HG03159 (cell line): ENCODE data around the gene MYOCOS.
"Not testable (repeated sequence)": the region's sequence is repeated elsewhere in the genome, so short reads cannot be mapped to it uniquely, and the experiment has no call there.

ENCODE experiments used
- ATAC-seq: cut with Tn5 transposase; IDR thresholded peaks from one replicate; pipeline ENCODE4 v1.9.1; 2021; ENCODE audit warnings: mild to moderate bottlenecking, moderate library complexity; ENCODE audit not compliant: unreplicated experiment

MYOCOS gene

DNA sequence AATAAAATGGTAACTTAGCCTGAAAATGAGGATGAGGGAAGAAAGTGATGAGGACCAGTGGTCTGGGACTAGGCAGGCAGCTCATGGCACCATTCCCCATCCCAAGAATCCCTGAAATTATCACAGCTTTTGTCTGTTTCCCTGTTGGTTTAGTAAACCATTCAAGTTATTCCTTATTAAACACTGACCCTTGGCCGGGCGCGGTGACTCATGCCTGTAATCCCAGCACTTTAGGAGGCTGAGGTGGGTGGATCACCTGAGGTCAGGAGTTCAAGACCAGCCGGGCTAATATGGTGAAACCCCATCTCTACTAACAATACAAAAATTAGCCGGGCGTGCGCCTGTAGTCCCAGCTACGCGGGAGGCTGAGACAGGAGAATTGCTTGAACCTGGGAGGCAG lies 34.2 kb downstream of the MYOCOS start:
- not testable (repeated sequence) for ATAC-seq

DNA sequence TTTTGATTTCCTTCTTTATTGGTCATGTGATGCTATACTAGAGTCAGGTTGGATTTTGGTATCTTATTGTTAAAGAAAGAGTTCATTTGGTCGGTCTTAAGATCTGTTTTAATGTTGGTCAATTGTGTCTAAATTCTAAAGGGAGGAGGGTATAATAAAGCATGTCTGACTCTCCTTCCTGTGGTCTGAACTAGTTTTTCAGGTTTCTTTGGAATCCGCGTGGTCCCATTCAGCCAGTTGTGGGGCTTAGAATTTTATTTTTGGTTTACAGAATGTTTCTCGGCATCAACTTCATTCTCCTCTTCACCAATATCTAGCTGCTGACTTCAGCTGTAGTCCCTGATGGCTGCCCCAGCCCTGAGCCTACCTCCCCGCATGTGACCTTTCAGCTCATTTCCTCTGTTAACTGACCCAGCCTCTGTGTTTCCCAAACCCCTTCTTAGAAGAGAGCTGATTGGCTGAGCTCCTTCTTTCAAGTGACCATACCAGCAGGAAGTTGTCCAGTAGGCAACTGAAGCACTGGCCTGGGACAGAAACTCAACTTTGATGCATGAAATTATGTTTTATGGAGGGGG lies 39.1 kb downstream of the MYOCOS start:
- ATAC-seq = no peak

DNA sequence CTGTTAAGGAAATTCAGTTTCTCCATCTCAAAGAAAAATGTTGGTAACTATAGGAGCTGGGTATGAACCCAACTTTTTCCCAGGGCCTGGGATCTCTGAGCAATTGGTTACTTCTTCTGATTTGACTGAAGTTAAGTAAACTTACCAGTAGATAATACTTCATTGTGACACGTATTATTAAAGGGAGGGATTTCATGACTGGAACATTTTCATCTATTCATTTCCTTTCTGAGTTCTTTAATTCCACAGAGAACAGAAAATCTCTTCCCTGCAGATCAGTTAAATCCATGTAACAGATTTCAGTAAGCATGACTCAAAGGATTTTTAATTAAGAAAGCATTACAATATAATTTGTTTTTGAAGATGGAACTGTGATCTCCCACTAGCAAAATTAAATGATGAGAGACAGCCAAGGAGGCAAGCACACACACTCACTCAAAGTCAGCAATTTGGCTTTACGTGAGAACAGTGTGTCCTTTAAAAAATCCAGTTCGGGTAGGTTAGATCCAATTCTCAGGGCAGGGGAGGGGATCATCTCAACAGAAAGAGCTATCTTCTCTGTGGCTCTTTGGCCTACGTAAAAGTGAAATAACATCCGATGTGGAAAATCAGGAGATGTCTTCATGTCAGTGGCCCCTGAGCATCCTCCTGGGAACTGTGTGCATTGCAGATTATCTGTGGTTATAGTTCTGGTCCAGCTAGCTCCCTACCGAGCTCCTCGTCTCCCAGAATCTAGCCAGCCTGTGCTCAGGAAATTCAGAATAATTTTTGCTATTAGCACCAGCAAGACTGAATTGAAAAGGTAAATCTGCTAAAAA lies 41.2 kb downstream of the MYOCOS start:
- no peak for ATAC-seq

DNA sequence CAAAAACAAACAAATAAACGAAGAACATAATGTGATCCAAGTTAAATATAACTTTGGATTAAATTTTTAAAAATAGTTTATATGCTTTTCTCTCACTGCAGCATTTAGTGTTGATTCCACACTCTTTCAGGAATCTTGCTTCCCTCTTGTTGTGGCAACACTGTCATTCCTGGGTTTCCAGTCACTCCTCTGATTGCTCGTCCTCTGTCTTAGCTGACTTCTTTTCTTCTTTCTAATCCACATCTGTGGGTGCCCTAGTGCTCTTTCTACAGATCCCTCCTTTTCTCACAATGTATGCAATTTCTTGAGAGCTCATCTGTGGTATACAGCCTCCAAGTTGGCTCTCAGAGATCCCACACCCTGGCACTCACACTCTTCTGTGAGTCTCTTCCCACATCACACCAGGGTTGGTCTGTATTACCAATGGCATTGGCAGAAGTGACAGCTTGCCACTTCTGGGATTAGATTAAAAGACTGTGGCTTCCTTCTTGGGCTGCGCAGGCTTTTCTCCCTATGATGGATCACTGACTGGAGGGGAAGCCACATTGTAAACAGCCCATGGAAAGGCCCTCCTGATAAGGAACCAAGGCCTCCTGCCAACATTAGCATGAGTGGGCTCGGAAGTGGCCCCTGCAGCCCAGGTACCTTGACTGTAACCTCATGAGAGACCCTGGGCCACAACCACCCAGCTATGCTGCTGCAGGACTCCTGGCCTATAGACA lies 42.0 kb downstream of the MYOCOS start:
- no peak for ATAC-seq

DNA sequence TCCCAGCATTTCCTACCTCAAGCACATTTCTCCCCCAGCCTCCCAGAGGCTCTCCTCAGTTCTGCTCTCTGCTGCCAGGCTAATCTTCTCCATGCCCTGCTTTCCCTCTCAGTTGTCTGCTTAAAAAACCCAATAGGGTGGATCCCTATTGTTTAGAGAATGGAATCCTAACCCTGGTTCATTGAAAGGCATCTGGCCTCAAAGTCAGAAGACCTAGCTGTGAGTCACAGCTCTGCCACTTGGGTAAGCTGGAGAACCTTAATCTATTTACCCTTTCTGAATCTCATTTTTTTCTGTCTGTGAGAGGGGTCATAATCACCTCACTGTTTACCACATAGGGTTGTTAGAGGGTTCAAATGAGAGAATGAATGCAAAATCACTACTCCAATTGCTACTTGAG lies 42.9 kb downstream of the MYOCOS start:
- ATAC-seq = no peak

DNA sequence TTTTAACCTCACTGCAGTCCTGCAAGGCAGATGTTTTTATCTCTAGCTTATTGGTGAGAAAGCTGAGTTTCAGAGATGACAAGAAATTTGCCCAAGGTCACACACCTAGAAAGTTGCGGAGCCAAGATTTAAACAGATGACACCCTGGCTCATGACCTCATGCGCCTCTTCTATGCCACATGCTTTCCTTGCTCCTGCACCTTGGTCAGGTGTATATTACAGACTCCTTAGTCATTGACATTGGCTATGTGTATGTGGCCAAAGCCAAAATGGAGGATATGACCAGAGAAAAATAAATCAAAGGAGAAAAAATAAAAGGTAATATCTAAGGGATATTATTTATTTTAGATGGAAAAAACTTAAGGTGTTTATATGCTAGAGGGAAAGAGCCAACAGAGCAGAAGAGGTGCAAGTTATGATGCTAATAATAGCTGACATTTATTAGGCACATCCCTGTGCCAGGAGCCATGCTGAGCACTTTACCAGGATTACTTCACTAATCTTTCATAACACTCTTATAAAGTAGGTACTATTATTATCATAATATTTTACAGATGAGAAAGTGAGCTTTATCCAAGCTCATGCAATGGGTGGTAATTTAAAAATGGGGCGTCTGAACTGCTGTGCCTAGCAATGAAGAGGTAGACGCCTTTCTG lies 44.2 kb downstream of the MYOCOS start:
- ATAC-seq = no peak

DNA sequence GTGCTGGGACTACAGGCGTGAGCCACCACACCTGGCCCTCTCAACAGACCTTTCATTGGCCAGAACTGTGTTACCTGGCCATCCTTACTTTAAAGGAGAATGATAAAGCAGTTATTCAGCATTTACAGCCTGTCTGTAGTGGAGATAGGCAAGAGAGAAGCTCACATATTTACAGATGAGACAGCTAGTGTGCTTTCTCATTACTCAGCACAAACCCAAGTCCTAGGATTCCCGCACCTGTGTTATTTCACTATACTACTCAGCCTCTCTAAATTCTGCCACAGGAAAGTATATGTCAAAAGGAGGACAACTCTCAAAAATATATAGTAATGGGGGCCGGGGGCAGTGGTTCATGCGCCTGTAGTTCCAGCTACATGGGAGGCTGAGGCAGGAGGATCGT lies 46.3 kb downstream of the MYOCOS start:
- no peak for ATAC-seq

DNA sequence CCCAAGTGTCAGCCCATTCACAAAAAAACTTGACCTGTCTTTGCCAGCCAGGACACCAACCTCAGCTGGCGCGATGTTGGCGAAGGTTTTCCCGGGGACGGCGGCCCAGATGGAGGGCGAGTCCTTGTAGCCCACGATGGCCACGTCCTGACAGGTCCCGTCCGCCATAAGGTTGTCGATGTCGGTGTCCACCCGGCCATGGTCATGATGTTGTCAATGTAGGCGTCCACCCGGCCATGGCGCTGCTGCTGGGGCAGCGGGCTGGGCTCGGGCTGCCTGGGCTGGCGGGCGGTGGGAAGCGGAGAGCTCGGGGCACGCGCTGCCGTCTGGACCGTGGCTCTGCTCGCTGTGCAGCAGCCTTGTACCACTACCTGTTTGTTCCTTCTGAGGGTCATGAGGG lies 48.7 kb downstream of the MYOCOS start:
- ATAC-seq = no peak

DNA sequence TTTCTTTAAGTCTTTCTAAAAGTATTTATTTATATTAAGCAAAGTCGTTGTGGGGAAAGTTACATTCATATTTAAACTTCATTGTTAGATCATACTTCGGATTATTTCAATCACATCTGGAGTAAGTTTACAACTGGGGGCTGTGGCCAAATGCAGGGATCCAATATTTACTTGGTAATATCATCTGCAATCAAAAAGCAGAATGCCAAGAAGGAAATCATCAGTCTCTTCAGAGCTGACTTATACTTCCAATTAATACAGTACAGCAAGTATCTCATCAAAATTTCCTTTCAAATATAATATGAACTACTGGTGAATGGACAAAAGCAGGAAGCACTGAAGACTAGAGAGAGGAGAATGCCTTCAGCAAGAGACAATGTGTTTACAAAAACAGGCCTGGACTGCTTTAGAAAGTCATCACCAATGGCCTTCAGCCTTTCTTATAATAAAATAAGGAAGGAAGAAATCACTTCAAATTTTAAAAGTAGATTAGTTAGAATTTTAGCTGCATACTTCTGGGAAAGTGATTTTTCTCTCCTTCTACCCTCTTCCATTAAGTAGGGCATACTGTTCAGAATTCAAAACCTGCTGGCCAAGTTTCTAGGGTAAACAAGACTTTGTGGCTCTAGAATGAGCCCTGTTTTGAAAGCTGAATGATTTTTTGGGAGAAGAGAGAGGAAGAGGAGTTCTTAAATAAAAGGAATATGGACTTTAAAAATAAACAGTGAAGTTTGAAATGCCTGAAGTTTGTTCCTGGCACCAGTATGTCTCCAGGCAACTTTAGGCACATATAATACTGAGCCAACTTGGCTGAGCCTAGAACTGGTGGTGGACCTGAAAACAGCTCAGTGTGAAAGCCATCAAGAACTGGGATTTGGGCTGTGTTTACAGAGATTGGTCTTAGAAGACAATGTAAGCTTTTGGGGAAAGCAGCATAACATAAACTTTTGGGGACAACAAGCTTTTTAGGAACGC lies 52.7 kb downstream of the MYOCOS start:
- ATAC-seq = no peak
